MCF 10A (cell line): ENCODE measurements around the gene YWHAE. TPM values are rescaled to one million over a fixed set of nuclear protein-coding genes. Genes with fewer than 3 reads are reported as not detected.

ENCODE experiments used
- BruUV-seq: library from RNA; stranded (reverse); fragments of 400-500 nt; replicated peaks from 2 replicates; lab custom pipeline; 2021; lab: Mats Ljungman, UMichigan
- CTCF ChIA-PET: fragments of 300-600 bp; sonication (Branson Sonifier 250); formaldehyde crosslinking; extraction: SDS; loops from one replicate; lab custom pipeline; 2021; ENCODE audit warnings: antibody characterized with exemption, inconsistent platforms; lab: Yijun Ruan, JAX
- POLR2A ChIA-PET: fragments of 300-600, 350-650 bp; sonication (Branson Sonifier 250); formaldehyde crosslinking; extraction: SDS; loops from one replicate; lab custom pipeline; 2020; ENCODE audit warnings: antibody characterized with exemption, inconsistent platforms; lab: Yijun Ruan, JAX
- DNase-seq: peaks from one replicate; pipeline ENCODE4 v3.0.0-alpha.2; 2018; ENCODE audit not compliant: unreplicated experiment
- H3K27ac Mint-ChIP-seq: one replicate; pipeline ENCODE4 v1.8.0; 2022; ENCODE audit warnings: mild to moderate bottlenecking, low read depth, mixed read lengths; ENCODE audit not compliant: unreplicated experiment
- H3K27me3 Mint-ChIP-seq: one replicate; pipeline ENCODE4 v1.8.0; 2022; ENCODE audit warnings: mixed read lengths; ENCODE audit not compliant: insufficient read depth, unreplicated experiment
- H3K36me3 Mint-ChIP-seq: one replicate; pipeline ENCODE4 v1.8.0; 2022; ENCODE audit warnings: mild to moderate bottlenecking, moderate library complexity, mixed read lengths; ENCODE audit not compliant: insufficient read depth, unreplicated experiment
- H3K4me1 Mint-ChIP-seq: one replicate; pipeline ENCODE4 v1.8.0; 2022; ENCODE audit warnings: mixed read lengths; ENCODE audit not compliant: insufficient read depth, unreplicated experiment
- H3K4me3 Mint-ChIP-seq: one replicate; pipeline ENCODE4 v1.8.0; 2022; ENCODE audit warnings: mild to moderate bottlenecking, moderate library complexity, mixed read lengths; ENCODE audit not compliant: unreplicated experiment
- H3K9me3 Mint-ChIP-seq: one replicate; pipeline ENCODE4 v1.8.0; 2022; ENCODE audit warnings: mixed read lengths; ENCODE audit not compliant: unreplicated experiment
- CTCF ChIP-seq: fragments of 200-600 bp; IDR thresholded peaks from one replicate; pipeline ENCODE4 v1.8.0; 2022; ENCODE audit warnings: antibody characterized with exemption, mild to moderate bottlenecking; ENCODE audit not compliant: unreplicated experiment
- intact Hi-C: fragments of 100-400 bp; cut with micrococcal nuclease; formaldehyde crosslinking; loops from 2 replicates; pipeline ENCODE4 v1.14.1; 2022
- total RNA-seq: library from RNA; stranded (reverse); gene quantifications from 2 replicates; pipeline ENCODE4 v1.2.3, GENCODE V29; 2022

Gene YWHAE
- total RNA-seq, 1 experiment from 2014 or later, result 813 TPM

GRCh38 chr17:1322480-1322879, 77.5 kb downstream of the YWHAE start:
- POLR2A ChIA-PET, result interaction anchor here (0.5 kb wide), 1 partner anchor 42 kb away, joined by 4 read pairs; no protein-coding TSS in a partner anchor
- no peaks in the 10 kb centered on the region for H3K9me3 Mint-ChIP-seq
- H3K27ac Mint-ChIP-seq, result no peak overlapping the region
- H3K27me3 Mint-ChIP-seq, result peaks cover 32% of the 10 kb centered on the region
- no peaks in the 10 kb centered on the region for H3K4me1 Mint-ChIP-seq
- TF ChIP-seq CTCF, result no peak
- DNase-seq, result no peak
- CTCF ChIA-PET, result interaction anchor here (0.6 to 1.2 kb wide), 3 partner anchors 9 to 42 kb away, joined by 3 read pairs; no protein-coding TSS in a partner anchor
- no peak overlapping the region for H3K4me3 Mint-ChIP-seq
- no peaks in the 10 kb centered on the region for H3K36me3 Mint-ChIP-seq
- intact Hi-C loops, result no loop called here
- no TSS peak for BruUV-seq

GRCh38 chr17:1322014-1322428, 78.0 kb downstream of the YWHAE start:
- BruUV-seq, result no TSS peak
- Mint-ChIP-seq H3K4me3 (no peak overlapping the region), H3K27ac (no peak overlapping the region), H3K27me3 (peaks cover 32% of the 10 kb centered on the region), H3K9me3 (no peaks in the 10 kb centered on the region), H3K36me3 (no peaks in the 10 kb centered on the region), H3K4me1 (no peaks in the 10 kb centered on the region)
- CTCF ChIA-PET, result interaction anchor here (0.8 to 1.2 kb wide), 4 partner anchors 9 to 54 kb away, joined by 3 to 4 read pairs (median 3); no protein-coding TSS in a partner anchor
- intact Hi-C loops, result no loop called here
- TF ChIP-seq CTCF, result no peak
- POLR2A ChIA-PET, result interaction anchor here (0.5 kb wide), 1 partner anchor 43 kb away, joined by 4 read pairs; no protein-coding TSS in a partner anchor
- DNase-seq, result no peak

- no TSS peak for BruUV-seq
- intact Hi-C loops, result no loop called here
- POLR2A ChIA-PET, result no interaction called here
- Mint-ChIP-seq H3K4me1 (no peaks in the 10 kb centered on the region), H3K27ac (no peak overlapping the region), H3K36me3 (no peaks in the 10 kb centered on the region), H3K9me3 (no peaks in the 10 kb centered on the region), H3K4me3 (no peak overlapping the region), H3K27me3 (peaks cover 33% of the 10 kb centered on the region)
- CTCF ChIA-PET, result no interaction called here
- TF ChIP-seq CTCF, result no peak
- no peak for DNase-seq
These were observed 84.1 kb downstream of the YWHAE start for GRCh38 chr17:1315891-1316403.

- CTCF ChIA-PET, result no interaction called here
- H3K4me1 Mint-ChIP-seq, result no peaks in the 10 kb centered on the region
These were observed 84.6 kb downstream of the YWHAE start for GRCh38 chr17:1315409-1315808.

More at GRCh38 chr17:1315409-1315808, 84.6 kb downstream of the YWHAE start:
- H3K27ac Mint-ChIP-seq, result no peak overlapping the region
- H3K4me3 Mint-ChIP-seq, result no peak overlapping the region
- no peak for TF ChIP-seq CTCF
- no peak for DNase-seq
- no TSS peak for BruUV-seq
- no peaks in the 10 kb centered on the region for H3K36me3 Mint-ChIP-seq
- H3K9me3 Mint-ChIP-seq, result no peaks in the 10 kb centered on the region
- intact Hi-C loops, result no loop called here
- POLR2A ChIA-PET, result interaction anchor here (0.6 kb wide), 1 partner anchor 201 kb away, joined by 3 read pairs; the partner anchor contains the start of gene INPP5K
- H3K27me3 Mint-ChIP-seq, result peaks cover 28% of the 10 kb centered on the region
